Mesendoderm (in vitro differentiated cells): ENCODE data around the gene GALNT7.

ENCODE experiments used
- DNase-seq: peaks from one replicate; pipeline ENCODE4 v3.0.0; 2013
- H2AK5ac ChIP-seq: 2 replicates; pipeline ENCODE4 v1.6.1; 2013; ENCODE audit warnings: low read length, inconsistent platforms
- H2BK120ac ChIP-seq: 2 replicates; pipeline ENCODE4 v1.6.1; 2013; ENCODE audit warnings: low read depth, mild to moderate bottlenecking, low read length, moderate library complexity, mixed read lengths
- H2BK15ac ChIP-seq: replicated peaks from 2 replicates; pipeline ENCODE4 v1.6.1; 2013; ENCODE audit warnings: low read depth, mild to moderate bottlenecking, moderate library complexity
- H2BK5ac ChIP-seq: 2 replicates; pipeline ENCODE4 v1.6.1; 2013; ENCODE audit warnings: low read length, inconsistent platforms
- H3K18ac ChIP-seq: 2 replicates; pipeline ENCODE4 v1.6.1; 2013; ENCODE audit warnings: mild to moderate bottlenecking, low read length, mixed read lengths
- H3K23ac ChIP-seq: one replicate; pipeline ENCODE4 v1.6.1; 2013; ENCODE audit warnings: low read length
- H3K27ac ChIP-seq: 2 replicates; pipeline ENCODE4 v1.5.1; 2013; ENCODE audit warnings: low read depth, mild to moderate bottlenecking, inconsistent platforms, low read length, moderate library complexity
- H3K27me3 ChIP-seq: 2 replicates; pipeline ENCODE4 v1.6.1; 2013; ENCODE audit warnings: low read length, control low read depth, mild to moderate bottlenecking, inconsistent platforms; ENCODE audit not compliant: insufficient read depth, poor library complexity
- H3K36me3 ChIP-seq: 2 replicates; pipeline ENCODE4 v1.6.1; 2013; ENCODE audit warnings: low read length, inconsistent platforms; ENCODE audit not compliant: control insufficient read depth, insufficient read depth
- H3K4ac ChIP-seq: one replicate; pipeline ENCODE4 v1.6.1; 2013; ENCODE audit warnings: low read depth, mild to moderate bottlenecking, low read length, moderate library complexity
- H3K4me1 ChIP-seq: 2 replicates; pipeline ENCODE4 v1.6.1; 2013; ENCODE audit warnings: low read depth, low read length, inconsistent platforms; ENCODE audit not compliant: control insufficient read depth
- H3K4me2 ChIP-seq: 2 replicates; pipeline ENCODE4 v1.6.1; 2013; ENCODE audit warnings: low read length
- H3K4me3 ChIP-seq: 2 replicates; pipeline ENCODE4 v1.5.1; 2013; ENCODE audit warnings: mild to moderate bottlenecking, low read length
- H3K56ac ChIP-seq: one replicate; pipeline ENCODE4 v1.6.1; 2013; ENCODE audit warnings: low read length
- H3K79me1 ChIP-seq: 2 replicates; pipeline ENCODE4 v1.6.1; 2013; ENCODE audit warnings: low read length, inconsistent platforms
- H3K79me2 ChIP-seq: 2 replicates; pipeline ENCODE4 v1.6.1; 2013; ENCODE audit warnings: mild to moderate bottlenecking, low read length; ENCODE audit not compliant: control insufficient read depth, insufficient read depth
- H3K9ac ChIP-seq: 2 replicates; pipeline ENCODE4 v1.6.1; 2013; ENCODE audit warnings: low read length, inconsistent platforms
- H4K5ac ChIP-seq: one replicate; pipeline ENCODE4 v1.6.1; 2013; ENCODE audit warnings: low read length
- H4K8ac ChIP-seq: one replicate; pipeline ENCODE4 v1.6.1; 2013; ENCODE audit warnings: low read depth, mild to moderate bottlenecking, control low read depth, low read length, moderate library complexity
- WGBS: extraction: QIAGEN DNeasy Blood & Tissue Kit; methylation state at CpG from one replicate; pipeline ENCODE4 v1.1.7; 2013; ENCODE audit warnings: low lambda C conversion rate, missing lambda C conversion rate; ENCODE audit not compliant: insufficient coverage; ENCODE audit errors: extremely low coverage; 5-methylcytosine and 5-hydroxymethylcytosine counted together

The GALNT7 gene

DNA sequence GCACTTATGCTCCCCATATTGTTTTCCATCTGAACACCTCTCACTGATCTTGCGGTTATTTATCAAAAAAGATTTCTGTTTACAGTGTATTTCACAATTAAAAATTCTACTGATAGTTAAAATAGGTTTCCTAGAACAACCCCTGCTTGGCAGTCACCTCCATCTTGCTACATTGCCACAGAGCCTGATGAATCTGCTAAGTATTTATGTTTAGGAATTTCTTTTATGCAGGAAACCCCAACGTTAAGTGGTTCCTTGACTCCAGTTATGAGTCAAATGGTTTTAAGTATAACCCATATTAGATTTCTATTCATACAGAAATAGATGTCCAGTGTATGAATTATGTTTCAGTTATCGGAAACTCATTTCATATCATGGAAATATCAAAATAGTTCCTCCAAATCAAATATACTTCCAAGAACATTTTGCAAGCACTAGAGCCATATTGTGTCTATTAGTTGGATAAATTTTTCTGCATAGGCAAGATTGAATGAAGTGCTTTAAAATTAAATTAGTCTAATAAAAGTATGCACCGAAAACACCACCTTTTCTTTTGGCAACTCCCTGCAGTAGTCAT, 20.6 kb downstream of the GALNT7 start:
- Histone ChIP-seq H3K4me2 (no peak overlapping the region), H3K4ac (no peak overlapping the region), H3K56ac (no peak overlapping the region), H3K23ac (no peak overlapping the region), H2BK5ac (no peak overlapping the region), H4K8ac (no peak overlapping the region), H3K79me1 (peaks cover 11% of the 10 kb centered on the region), H3K18ac (no peak overlapping the region), H2AK5ac (no peak overlapping the region), H2BK120ac (no peak overlapping the region), H3K4me1 (peaks cover 6% of the 10 kb centered on the region), H3K36me3 (no peaks in the 10 kb centered on the region), H3K27ac (no peak overlapping the region), H3K9ac (no peak overlapping the region), H3K27me3 (no peaks in the 10 kb centered on the region), H4K5ac (no peak overlapping the region), H3K79me2 (peaks cover 42% of the 10 kb centered on the region), H2BK15ac (no peak overlapping the region), H3K4me3 (no peak overlapping the region)
- no peak for DNase-seq
- no CpG with 5 or more reads among the region's 4 CpGs for WGBS

DNA sequence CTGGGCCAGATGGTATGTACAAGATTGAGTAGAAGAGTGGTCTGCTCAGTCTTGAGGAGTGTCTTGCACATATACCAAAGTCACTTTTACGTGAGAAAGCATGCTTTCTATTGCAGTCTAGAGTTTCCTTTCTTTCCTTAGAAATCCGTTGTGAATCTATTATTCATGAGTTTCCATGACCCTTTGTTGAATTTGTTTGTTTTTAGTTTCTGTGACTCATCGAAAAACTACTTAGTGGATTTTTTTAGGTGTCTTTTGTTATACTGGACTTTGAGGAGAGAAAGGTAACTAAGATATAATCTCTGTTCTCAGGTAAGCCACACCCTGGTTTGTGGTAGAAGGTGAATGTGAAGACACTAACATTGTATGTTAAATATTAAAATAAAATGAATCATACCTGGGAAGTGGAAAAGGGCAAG, 23.0 kb downstream of the GALNT7 start:
- peaks cover 11% of the 10 kb centered on the region for H3K79me1 ChIP-seq
- no peak overlapping the region for H3K4me3 ChIP-seq
- H3K4ac ChIP-seq, result no peak overlapping the region
- H3K36me3 ChIP-seq, result no peaks in the 10 kb centered on the region
- H3K9ac ChIP-seq, result no peak overlapping the region
- peaks cover 39% of the 10 kb centered on the region for H3K79me2 ChIP-seq
- no peak overlapping the region for H3K23ac ChIP-seq
- H2BK5ac ChIP-seq, result no peak overlapping the region
- H4K8ac ChIP-seq, result no peak overlapping the region
- no peak overlapping the region for H3K56ac ChIP-seq
- H2BK120ac ChIP-seq, result no peak overlapping the region
- H4K5ac ChIP-seq, result no peak overlapping the region
- H2AK5ac ChIP-seq, result no peak overlapping the region
- H2BK15ac ChIP-seq, result no peak overlapping the region
- H3K27ac ChIP-seq, result no peak overlapping the region
- no peak overlapping the region for H3K18ac ChIP-seq
- DNase-seq, result no peak
- H3K27me3 ChIP-seq, result no peaks in the 10 kb centered on the region
- H3K4me2 ChIP-seq, result no peak overlapping the region
- H3K4me1 ChIP-seq, result peaks cover 6% of the 10 kb centered on the region
- WGBS, result no CpG with 5 or more reads among the region's 3 CpGs

DNA sequence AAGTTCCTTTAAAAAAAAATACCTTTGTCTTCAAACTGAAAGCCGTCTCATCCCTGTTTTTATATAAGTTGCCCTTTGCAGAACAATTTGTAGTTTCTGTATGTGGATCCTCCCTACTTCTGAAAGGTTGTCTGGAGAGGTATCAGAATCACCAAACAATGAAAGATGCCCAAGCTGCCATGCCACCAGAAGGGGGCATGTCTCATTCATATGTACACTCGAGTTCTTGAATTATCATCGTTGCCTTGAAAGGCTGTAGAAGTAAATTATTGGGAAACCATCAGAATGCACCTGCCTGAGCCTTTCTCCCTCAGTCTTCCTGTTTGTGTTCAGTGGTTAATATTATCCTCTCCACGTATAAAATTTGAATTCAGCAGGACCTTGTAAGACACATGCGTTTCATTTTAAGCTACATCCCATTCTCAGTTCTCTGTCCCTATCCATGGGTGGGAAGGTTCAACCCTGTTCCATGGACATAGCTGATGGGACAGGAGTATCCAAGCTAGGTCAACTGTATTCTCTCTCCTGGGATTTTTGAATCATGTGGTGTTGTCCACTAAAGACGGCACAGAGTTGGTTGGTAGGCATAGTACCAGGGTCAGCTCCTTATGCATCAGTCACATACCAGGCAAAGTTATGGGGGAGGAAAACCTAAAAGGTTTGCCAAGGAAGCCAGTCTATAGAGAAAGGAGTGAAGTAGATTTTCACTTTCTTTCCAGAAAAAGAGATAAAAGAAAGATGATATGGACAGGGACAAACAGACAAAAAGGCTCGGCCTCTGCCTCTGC, 24.0 kb downstream of the GALNT7 start:
- H3K79me1 ChIP-seq, result peaks cover 12% of the 10 kb centered on the region
- no peaks in the 10 kb centered on the region for H3K36me3 ChIP-seq
- H3K4me3 ChIP-seq, result no peak overlapping the region
- H2BK120ac ChIP-seq, result no peak overlapping the region
- H4K5ac ChIP-seq, result no peak overlapping the region
- no peaks in the 10 kb centered on the region for H3K27me3 ChIP-seq
- peaks cover 39% of the 10 kb centered on the region for H3K79me2 ChIP-seq
- no peak overlapping the region for H3K4me2 ChIP-seq
- H3K23ac ChIP-seq, result no peak overlapping the region
- H3K4me1 ChIP-seq, result peaks cover 6% of the 10 kb centered on the region
- H3K18ac ChIP-seq, result no peak overlapping the region
- WGBS, result no CpG with 5 or more reads among the region's 7 CpGs
- H3K27ac ChIP-seq, result no peak overlapping the region
- no peak overlapping the region for H3K4ac ChIP-seq
- no peak overlapping the region for H4K8ac ChIP-seq
- no peak overlapping the region for H3K56ac ChIP-seq
- H2BK15ac ChIP-seq, result no peak overlapping the region
- no peak overlapping the region for H2BK5ac ChIP-seq
- H2AK5ac ChIP-seq, result no peak overlapping the region
- no peak for DNase-seq
- no peak overlapping the region for H3K9ac ChIP-seq

DNA sequence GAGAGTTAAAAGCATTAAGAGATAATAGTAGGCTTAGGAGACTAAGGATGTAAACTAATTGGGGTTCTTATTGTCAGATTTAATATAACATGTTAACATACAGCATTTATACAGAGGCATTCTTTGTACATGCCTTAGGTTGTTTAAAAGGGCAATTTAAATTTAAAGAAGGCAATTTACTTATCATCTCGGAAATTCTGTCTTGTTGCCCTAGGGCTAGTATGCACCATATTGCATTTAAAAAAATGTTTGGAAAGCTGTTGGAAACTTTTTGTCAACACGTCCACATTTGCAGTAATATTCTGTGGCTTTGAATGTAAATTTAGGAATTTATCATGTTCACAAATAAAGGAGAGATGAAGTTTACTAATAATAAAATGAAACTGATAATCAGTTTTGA, 25.5 kb downstream of the GALNT7 start:
- Histone ChIP-seq H3K79me1 (peaks cover 14% of the 10 kb centered on the region), H3K27ac (no peak overlapping the region), H3K23ac (no peak overlapping the region), H3K79me2 (peaks cover 37% of the 10 kb centered on the region), H3K9ac (no peak overlapping the region), H2BK5ac (no peak overlapping the region), H3K27me3 (no peaks in the 10 kb centered on the region), H3K56ac (no peak overlapping the region), H3K36me3 (no peaks in the 10 kb centered on the region), H2BK120ac (no peak overlapping the region), H2AK5ac (no peak overlapping the region), H3K4me2 (no peak overlapping the region), H3K4me3 (no peak overlapping the region), H4K8ac (no peak overlapping the region), H3K4me1 (peaks cover 6% of the 10 kb centered on the region), H2BK15ac (no peak overlapping the region), H4K5ac (no peak overlapping the region), H3K4ac (no peak overlapping the region), H3K18ac (no peak overlapping the region)
- whole genome bisulfite sequencing, result no CpG with 5 or more reads among the region's 2 CpGs
- no peak for DNase-seq

DNA sequence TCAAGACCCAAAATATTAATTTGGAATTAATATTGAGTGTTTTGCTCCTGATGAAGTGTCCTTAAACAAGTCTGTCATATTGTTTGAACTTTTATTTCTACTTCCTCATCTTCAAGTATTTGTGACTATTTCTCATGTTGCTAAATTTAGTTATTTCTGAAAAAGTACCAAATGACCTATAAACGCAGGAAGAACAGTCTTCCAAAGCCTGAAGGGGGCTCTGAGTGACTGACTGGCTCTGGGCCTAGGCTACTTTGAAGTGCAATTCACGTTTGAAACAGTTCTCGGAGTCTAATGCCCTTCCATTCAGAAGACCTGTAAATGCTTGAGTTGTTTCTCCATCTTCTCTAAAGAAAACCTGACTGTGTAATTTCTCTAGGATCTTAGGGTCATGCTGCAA, 26.5 kb downstream of the GALNT7 start:
- no peak overlapping the region for H3K4me2 ChIP-seq
- H3K18ac ChIP-seq, result no peak overlapping the region
- peaks cover 36% of the 10 kb centered on the region for H3K79me2 ChIP-seq
- no peak overlapping the region for H3K23ac ChIP-seq
- H3K36me3 ChIP-seq, result no peaks in the 10 kb centered on the region
- H3K27ac ChIP-seq, result no peak overlapping the region
- peaks cover 14% of the 10 kb centered on the region for H3K79me1 ChIP-seq
- DNase-seq, result no peak
- no peak overlapping the region for H3K9ac ChIP-seq
- H4K8ac ChIP-seq, result no peak overlapping the region
- no peak overlapping the region for H3K56ac ChIP-seq
- H3K4me1 ChIP-seq, result peaks cover 6% of the 10 kb centered on the region
- no peak overlapping the region for H2AK5ac ChIP-seq
- no CpG with 5 or more reads among the region's 3 CpGs for WGBS
- no peak overlapping the region for H4K5ac ChIP-seq
- no peaks in the 10 kb centered on the region for H3K27me3 ChIP-seq
- H2BK15ac ChIP-seq, result no peak overlapping the region
- H2BK120ac ChIP-seq, result no peak overlapping the region
- no peak overlapping the region for H2BK5ac ChIP-seq
- H3K4me3 ChIP-seq, result no peak overlapping the region
- H3K4ac ChIP-seq, result no peak overlapping the region
